ENCODE results near the gene TAAR8. TPM values are rescaled to one million over a fixed set of nuclear protein-coding genes. Genes with fewer than 3 reads are reported as not detected.
"Not testable (repeated sequence)": the region's sequence is repeated elsewhere in the genome, so short reads cannot be mapped to it uniquely, and the experiment has no call there.

TAAR8 gene
- total RNA-seq: not detected

- ATAC-seq (no peak), DNase-seq (ENCODE audit: low spot score) (no peak)
Measured at GRCh38 chr6:132552372-132552771, at the start of gene TAAR8. TAAR8 (plus strand) TSS chr6:132552672; CDS start chr6:132552693, 21 bp downstream.

GRCh38 chr6:132504757-132505156, 47.7 kb upstream of the TAAR8 start:
- ATAC-seq (no peak), DNase-seq (ENCODE audit: low spot score) (no peak)

- DNase-seq (ENCODE audit: low spot score) (no peak), ATAC-seq (no peak)
Measured at GRCh38 chr6:132505158-132505557, 47.3 kb upstream of the TAAR8 start.

- no peak for ATAC-seq
Measured at GRCh38 chr6:132506461-132506860, 46.0 kb upstream of the TAAR8 start.

GRCh38 chr6:132506869-132507808, 45.3 kb upstream of the TAAR8 start:
- ATAC-seq (no peak), DNase-seq (ENCODE audit: low spot score) (no peak)

More at GRCh38 chr6:132506461-132506860, 46.0 kb upstream of the TAAR8 start:
- DNase-seq (ENCODE audit: low spot score): no peak

GRCh38 chr6:132511210-132511830, 41.2 kb upstream of the TAAR8 start:
- DNase-seq (ENCODE audit: low spot score) (no peak), ATAC-seq (no peak)

GRCh38 chr6:132511831-132512220, 40.6 kb upstream of the TAAR8 start:
- ATAC-seq: no peak
- no peak for DNase-seq (ENCODE audit: low spot score)

- DNase-seq (ENCODE audit: low spot score): no peak
- ATAC-seq: no peak
Measured at GRCh38 chr6:132512342-132512637, 40.2 kb upstream of the TAAR8 start.

GRCh38 chr6:132512638-132513632, 39.5 kb upstream of the TAAR8 start, which contains the start of gene STX7:
STX7 (minus strand) TSS chr6:132513116; CDS start chr6:132503530, 9,586 bp downstream.
- DNase-seq (ENCODE audit: low spot score): peak; percentile 94
- ATAC-seq: peak; percentile 95

- DNase-seq (ENCODE audit: low spot score): no peak
- no peak for ATAC-seq
Measured at GRCh38 chr6:132513831-132514545, 38.5 kb upstream of the TAAR8 start.

- DNase-seq (ENCODE audit: low spot score): no peak
- no peak for ATAC-seq
Measured at GRCh38 chr6:132515386-132515785, 37.1 kb upstream of the TAAR8 start.

GRCh38 chr6:132520953-132521352, 31.5 kb upstream of the TAAR8 start:
- no peak for ATAC-seq

GRCh38 chr6:132524646-132525045, 27.8 kb upstream of the TAAR8 start:
- ATAC-seq: no peak
- DNase-seq (ENCODE audit: low spot score): no peak

More at GRCh38 chr6:132520953-132521352, 31.5 kb upstream of the TAAR8 start:
- no peak for DNase-seq (ENCODE audit: low spot score)

GRCh38 chr6:132525866-132526265, 26.6 kb upstream of the TAAR8 start:
- DNase-seq (ENCODE audit: low spot score) (no peak), ATAC-seq (no peak)

- DNase-seq (ENCODE audit: low spot score) (no peak), ATAC-seq (no peak)
Measured at GRCh38 chr6:132526461-132526860, 26.0 kb upstream of the TAAR8 start.

- no peak for DNase-seq (ENCODE audit: low spot score)
- ATAC-seq: no peak
Measured at GRCh38 chr6:132527791-132528190, 24.7 kb upstream of the TAAR8 start.

- DNase-seq (ENCODE audit: low spot score) (peak; percentile 60), ATAC-seq (peak; percentile 95)
Measured at GRCh38 chr6:132530293-132530974, 22.0 kb upstream of the TAAR8 start.

- not testable (repeated sequence) for ATAC-seq; DNase-seq (ENCODE audit: low spot score)
Measured at GRCh38 chr6:132534546-132534945, 17.9 kb upstream of the TAAR8 start.

- ATAC-seq (no peak), DNase-seq (ENCODE audit: low spot score) (no peak)
Measured at GRCh38 chr6:132537145-132537544, 15.3 kb upstream of the TAAR8 start.

- no peak for ATAC-seq
- no peak for DNase-seq (ENCODE audit: low spot score)
Measured at GRCh38 chr6:132537977-132538376, 14.5 kb upstream of the TAAR8 start, which contains the start of gene TAAR9. TAAR9 (plus strand) TSS chr6:132538277; CDS start chr6:132538290, 13 bp downstream.

All from left lobe of liver (tissue), 2 donors.